WTC11 (cell line): ENCODE data around the gene PRKCE. TPM values are rescaled to one million over a fixed set of nuclear protein-coding genes. Genes with fewer than 3 reads are reported as not detected.

Source experiments
- ATAC-seq: fragments of 200-7000 bp; cut with Tn5 transposase; 2 replicates; pipeline ENCODE4 v1.10.0; 2021; ENCODE audit warnings: mild to moderate bottlenecking, moderate library complexity
- CTCF ChIA-PET: fragments of 300-600 bp; sonication (Branson Sonifier 250); formaldehyde crosslinking; loops from one replicate; lab custom pipeline; 2021; ENCODE audit warnings: antibody characterized with exemption; lab: Charles Lee
- POLR2A ChIA-PET: fragments of 350-600 bp; sonication (Branson Sonifier 250); formaldehyde crosslinking; loops from one replicate; lab custom pipeline; 2021; ENCODE audit warnings: antibody characterized with exemption; lab: Charles Lee
- DNase-seq: peaks from one replicate; pipeline ENCODE4 v3.0.0; 2021; ENCODE audit warnings: low spot score
- H3K27ac Mint-ChIP-seq: 2 replicates; pipeline ENCODE4 v1.8.0; 2021; ENCODE audit warnings: mixed read lengths
- H3K27me3 Mint-ChIP-seq: 2 replicates; pipeline ENCODE4 v1.8.0; 2021; ENCODE audit warnings: low read depth, mild to moderate bottlenecking, moderate library complexity, mixed read lengths
- H3K36me3 Mint-ChIP-seq: 2 replicates; pipeline ENCODE4 v1.8.0; 2021; ENCODE audit warnings: mixed read lengths
- H3K4me1 Mint-ChIP-seq: 2 replicates; pipeline ENCODE4 v1.8.0; 2022; ENCODE audit warnings: mixed read lengths
- H3K4me3 Mint-ChIP-seq: 2 replicates; pipeline ENCODE4 v1.8.0; 2021; ENCODE audit warnings: mild to moderate bottlenecking, moderate library complexity, mixed read lengths
- H3K9me3 Mint-ChIP-seq: 2 replicates; pipeline ENCODE4 v1.8.0; 2021; ENCODE audit warnings: mixed read lengths
- ATF1 ChIP-seq: sonication (generic); formaldehyde crosslinking; IDR thresholded peaks from 2 replicates; pipeline ENCODE4 v1.8.1; 2023; ENCODE audit warnings: mild to moderate bottlenecking, moderate library complexity, missing genetic modification reagents
- ATF2 ChIP-seq: sonication (generic); formaldehyde crosslinking; IDR thresholded peaks from 2 replicates; pipeline ENCODE4 v1.8.1; 2022; ENCODE audit warnings: low read depth, missing genetic modification reagents, borderline replicate concordance
- CREM ChIP-seq: sonication (generic); formaldehyde crosslinking; IDR thresholded peaks from 2 replicates; pipeline ENCODE4 v1.8.1; 2022; ENCODE audit warnings: mild to moderate bottlenecking, missing genetic modification reagents, moderate library complexity
- GRHL2 ChIP-seq: fragments of 250-450 bp; sonication (Bioruptor Pico); IDR thresholded peaks from 2 replicates; pipeline ENCODE4 v1.8.0; 2022; ENCODE audit warnings: mild to moderate bottlenecking, moderate library complexity; ENCODE audit not compliant: insufficient replicate concordance, severe bottlenecking
- NFE2L1 ChIP-seq: sonication (generic); formaldehyde crosslinking; IDR thresholded peaks from 2 replicates; pipeline ENCODE4 v1.8.1; 2023; ENCODE audit warnings: missing genetic modification reagents
- OVOL2 ChIP-seq: fragments of 250-450 bp; sonication (Bioruptor Pico); IDR thresholded peaks from 2 replicates; pipeline ENCODE4 v1.9.0; 2021; ENCODE audit warnings: mild to moderate bottlenecking, borderline replicate concordance
- SMAD4 ChIP-seq: sonication (generic); formaldehyde crosslinking; IDR thresholded peaks from 2 replicates; pipeline ENCODE4 v1.8.0; 2022; ENCODE audit warnings: mild to moderate bottlenecking, missing genetic modification reagents
- SP1 ChIP-seq: sonication (generic); formaldehyde crosslinking; conservative IDR thresholded peaks from 2 replicates; pipeline ENCODE4 v1.8.1; 2022; ENCODE audit warnings: missing genetic modification reagents
- TP53 ChIP-seq: sonication (generic); formaldehyde crosslinking; IDR thresholded peaks from 2 replicates; pipeline ENCODE4 v1.8.1; 2023; ENCODE audit warnings: mild to moderate bottlenecking, missing genetic modification reagents
- ZMAT4 ChIP-seq: fragments of 250-450 bp; sonication (Bioruptor Pico); IDR thresholded peaks from 2 replicates; pipeline ENCODE4 v1.9.0; 2021; ENCODE audit warnings: mild to moderate bottlenecking
- ZNF423 ChIP-seq: fragments of 250-450 bp; sonication (Bioruptor Pico); IDR thresholded peaks from 2 replicates; pipeline ENCODE4 v2.1.2; 2022; ENCODE audit warnings: mild to moderate bottlenecking, moderate library complexity
- ZNF425 ChIP-seq: fragments of 250-450 bp; sonication (Bioruptor Pico); conservative IDR thresholded peaks from 2 replicates; pipeline ENCODE4 v1.9.0; 2021; ENCODE audit warnings: mild to moderate bottlenecking
- ZNF532 ChIP-seq: fragments of 250-450 bp; sonication (Bioruptor Pico); IDR thresholded peaks from 2 replicates; pipeline ENCODE4 v1.9.0; 2021; ENCODE audit warnings: mild to moderate bottlenecking, borderline replicate concordance
- total RNA-seq: library from RNA; stranded (reverse); gene quantifications from 3 replicates; pipeline ENCODE4 v1.2.3, GENCODE V29; 2021
- TF ChIP-seq, protein P1 (sequence below): sonication (generic); formaldehyde crosslinking; IDR thresholded peaks from 2 replicates; pipeline ENCODE4 v1.8.0; 2023; ENCODE audit warnings: missing genetic modification reagents
- TF ChIP-seq, protein P2 (sequence below): sonication (generic); formaldehyde crosslinking; IDR thresholded peaks from 2 replicates; pipeline ENCODE4 v1.8.1; 2023; ENCODE audit warnings: mild to moderate bottlenecking, missing genetic modification reagents, moderate library complexity
- TF ChIP-seq, protein P3 (sequence below): sonication (generic); formaldehyde crosslinking; IDR thresholded peaks from 2 replicates; pipeline ENCODE4 v1.8.1; 2023; ENCODE audit warnings: mild to moderate bottlenecking, missing genetic modification reagents
- TF ChIP-seq, protein P4 (sequence below): sonication (generic); formaldehyde crosslinking; IDR thresholded peaks from 2 replicates; pipeline ENCODE4 v1.8.1; 2023; ENCODE audit warnings: mild to moderate bottlenecking, missing genetic modification reagents, moderate library complexity
- TF ChIP-seq, protein P5 (sequence below): sonication (generic); formaldehyde crosslinking; IDR thresholded peaks from 2 replicates; pipeline ENCODE4 v1.8.1; 2022; ENCODE audit warnings: missing genetic modification reagents, borderline replicate concordance

PRKCE gene
- total RNA-seq, 1 experiment from 2014 or later = 5.8 TPM

GRCh38 chr2:46167406-46167805, 515.9 kb downstream of the PRKCE start:
- no peak for TF ChIP-seq GRHL2 (CRISPR knock-in tag)
- TF ChIP-seq, protein P1, sequence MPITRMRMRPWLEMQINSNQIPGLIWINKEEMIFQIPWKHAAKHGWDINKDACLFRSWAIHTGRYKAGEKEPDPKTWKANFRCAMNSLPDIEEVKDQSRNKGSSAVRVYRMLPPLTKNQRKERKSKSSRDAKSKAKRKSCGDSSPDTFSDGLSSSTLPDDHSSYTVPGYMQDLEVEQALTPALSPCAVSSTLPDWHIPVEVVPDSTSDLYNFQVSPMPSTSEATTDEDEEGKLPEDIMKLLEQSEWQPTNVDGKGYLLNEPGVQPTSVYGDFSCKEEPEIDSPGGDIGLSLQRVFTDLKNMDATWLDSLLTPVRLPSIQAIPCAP (CRISPR knock-in tag) = no peak
- TF ChIP-seq, protein P2, sequence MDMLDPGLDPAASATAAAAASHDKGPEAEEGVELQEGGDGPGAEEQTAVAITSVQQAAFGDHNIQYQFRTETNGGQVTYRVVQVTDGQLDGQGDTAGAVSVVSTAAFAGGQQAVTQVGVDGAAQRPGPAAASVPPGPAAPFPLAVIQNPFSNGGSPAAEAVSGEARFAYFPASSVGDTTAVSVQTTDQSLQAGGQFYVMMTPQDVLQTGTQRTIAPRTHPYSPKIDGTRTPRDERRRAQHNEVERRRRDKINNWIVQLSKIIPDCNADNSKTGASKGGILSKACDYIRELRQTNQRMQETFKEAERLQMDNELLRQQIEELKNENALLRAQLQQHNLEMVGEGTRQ (CRISPR knock-in tag) = no peak
- TF ChIP-seq, protein P3, sequence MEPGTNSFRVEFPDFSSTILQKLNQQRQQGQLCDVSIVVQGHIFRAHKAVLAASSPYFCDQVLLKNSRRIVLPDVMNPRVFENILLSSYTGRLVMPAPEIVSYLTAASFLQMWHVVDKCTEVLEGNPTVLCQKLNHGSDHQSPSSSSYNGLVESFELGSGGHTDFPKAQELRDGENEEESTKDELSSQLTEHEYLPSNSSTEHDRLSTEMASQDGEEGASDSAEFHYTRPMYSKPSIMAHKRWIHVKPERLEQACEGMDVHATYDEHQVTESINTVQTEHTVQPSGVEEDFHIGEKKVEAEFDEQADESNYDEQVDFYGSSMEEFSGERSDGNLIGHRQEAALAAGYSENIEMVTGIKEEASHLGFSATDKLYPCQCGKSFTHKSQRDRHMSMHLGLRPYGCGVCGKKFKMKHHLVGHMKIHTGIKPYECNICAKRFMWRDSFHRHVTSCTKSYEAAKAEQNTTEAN (CRISPR knock-in tag) = no peak
- no peak for TF ChIP-seq ATF2
- no peak for TF ChIP-seq ATF1
- TF ChIP-seq NFE2L1 (CRISPR knock-in tag) = no peak
- no peak for TF ChIP-seq OVOL2
- TF ChIP-seq, protein P4, sequence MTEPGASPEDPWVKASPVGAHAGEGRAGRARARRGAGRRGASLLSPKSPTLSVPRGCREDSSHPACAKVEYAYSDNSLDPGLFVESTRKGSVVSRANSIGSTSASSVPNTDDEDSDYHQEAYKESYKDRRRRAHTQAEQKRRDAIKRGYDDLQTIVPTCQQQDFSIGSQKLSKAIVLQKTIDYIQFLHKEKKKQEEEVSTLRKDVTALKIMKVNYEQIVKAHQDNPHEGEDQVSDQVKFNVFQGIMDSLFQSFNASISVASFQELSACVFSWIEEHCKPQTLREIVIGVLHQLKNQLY (CRISPR knock-in tag) = no peak
- no peak for TF ChIP-seq ZNF425
- TF ChIP-seq SMAD4 (CRISPR knock-in tag) = no peak
- no peak for TF ChIP-seq SP1 (CRISPR knock-in tag)
- no peak for TF ChIP-seq CREM (CRISPR knock-in tag)
- TF ChIP-seq, protein P5, sequence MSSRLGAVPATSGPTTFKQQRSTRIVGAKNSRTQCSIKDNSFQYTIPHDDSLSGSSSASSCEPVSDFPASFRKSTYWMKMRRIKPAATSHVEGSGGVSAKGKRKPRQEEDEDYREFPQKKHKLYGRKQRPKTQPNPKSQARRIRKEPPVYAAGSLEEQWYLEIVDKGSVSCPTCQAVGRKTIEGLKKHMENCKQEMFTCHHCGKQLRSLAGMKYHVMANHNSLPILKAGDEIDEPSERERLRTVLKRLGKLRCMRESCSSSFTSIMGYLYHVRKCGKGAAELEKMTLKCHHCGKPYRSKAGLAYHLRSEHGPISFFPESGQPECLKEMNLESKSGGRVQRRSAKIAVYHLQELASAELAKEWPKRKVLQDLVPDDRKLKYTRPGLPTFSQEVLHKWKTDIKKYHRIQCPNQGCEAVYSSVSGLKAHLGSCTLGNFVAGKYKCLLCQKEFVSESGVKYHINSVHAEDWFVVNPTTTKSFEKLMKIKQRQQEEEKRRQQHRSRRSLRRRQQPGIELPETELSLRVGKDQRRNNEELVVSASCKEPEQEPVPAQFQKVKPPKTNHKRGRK (CRISPR knock-in tag) = no peak
- no peak for TF ChIP-seq TP53 (CRISPR knock-in tag)
- no peak for TF ChIP-seq ZMAT4 (CRISPR knock-in tag)
- TF ChIP-seq ZNF532 (CRISPR knock-in tag) = no peak
- no peak for TF ChIP-seq ZNF423 (CRISPR knock-in tag)
- POLR2A ChIA-PET = no interaction called here
- CTCF ChIA-PET = no interaction called here
- ATAC-seq = no peak
- H3K36me3 Mint-ChIP-seq = no peaks in the 10 kb centered on the region
- H3K9me3 Mint-ChIP-seq = no peaks in the 10 kb centered on the region
- H3K4me3 Mint-ChIP-seq = no peak overlapping the region
- H3K27ac Mint-ChIP-seq = no peak overlapping the region
- no peak for DNase-seq
- peaks cover 40% of the 10 kb centered on the region for H3K4me1 Mint-ChIP-seq
- H3K27me3 Mint-ChIP-seq = no peaks in the 10 kb centered on the region; the same call in 1 of the 2 replicates
